ENCODE data around the gene CCDC122.

The CCDC122 gene

GRCh38 chr13:43797869-43798268 lies 81.7 kb downstream of the CCDC122 start:
- Mint-ChIP-seq H3K27me3 (ENCODE audit: low read depth, poor library complexity) (peaks cover 9% of the 10 kb centered on the region), H3K9me3 (peaks cover 3% of the 10 kb centered on the region), H3K36me3 (ENCODE audit: low read depth) (no peaks in the 10 kb centered on the region), H3K27ac (no peak overlapping the region), H3K4me1 (no peaks in the 10 kb centered on the region), H3K4me3 (no peak overlapping the region)
- no peak for DNase-seq
- TF ChIP-seq CTCF (IDR thresholded peaks at IDR 0.05), result no peak

- H3K9me3 Mint-ChIP-seq, result peaks cover 3% of the 10 kb centered on the region
- H3K27me3 Mint-ChIP-seq (ENCODE audit: low read depth, poor library complexity), result peaks cover 9% of the 10 kb centered on the region
- DNase-seq, result no peak
- H3K4me1 Mint-ChIP-seq, result no peaks in the 10 kb centered on the region
- no peak for TF ChIP-seq CTCF (IDR thresholded peaks at IDR 0.05)
- H3K36me3 Mint-ChIP-seq (ENCODE audit: low read depth), result no peaks in the 10 kb centered on the region
- no peak overlapping the region for H3K4me3 Mint-ChIP-seq
- no peak overlapping the region for H3K27ac Mint-ChIP-seq
Measured at GRCh38 chr13:43797159-43797558, 82.4 kb downstream of the CCDC122 start.

GRCh38 chr13:43794416-43794815 lies 85.1 kb downstream of the CCDC122 start:
- Mint-ChIP-seq H3K27ac (no peak overlapping the region), H3K9me3 (peaks cover 3% of the 10 kb centered on the region), H3K36me3 (ENCODE audit: low read depth) (no peaks in the 10 kb centered on the region), H3K27me3 (ENCODE audit: low read depth, poor library complexity) (peaks cover 10% of the 10 kb centered on the region), H3K4me1 (no peaks in the 10 kb centered on the region), H3K4me3 (no peak overlapping the region)
- no peak for TF ChIP-seq CTCF (IDR thresholded peaks at IDR 0.05)
- no peak for DNase-seq

- no peak for DNase-seq
- no peak overlapping the region for H3K4me3 Mint-ChIP-seq
- no peaks in the 10 kb centered on the region for H3K36me3 Mint-ChIP-seq (ENCODE audit: low read depth)
- no peak overlapping the region for H3K27ac Mint-ChIP-seq
- peaks cover 3% of the 10 kb centered on the region for H3K9me3 Mint-ChIP-seq
- peaks cover 29% of the 10 kb centered on the region for H3K27me3 Mint-ChIP-seq (ENCODE audit: low read depth, poor library complexity)
- no peak for TF ChIP-seq CTCF (IDR thresholded peaks at IDR 0.05)
- H3K4me1 Mint-ChIP-seq, result peaks cover 8% of the 10 kb centered on the region
Measured at GRCh38 chr13:43792076-43792881, 87.3 kb downstream of the CCDC122 start.

GRCh38 chr13:43787997-43788396 lies 91.5 kb downstream of the CCDC122 start:
- no peak overlapping the region for H3K27ac Mint-ChIP-seq
- no peaks in the 10 kb centered on the region for H3K36me3 Mint-ChIP-seq (ENCODE audit: low read depth)

More at GRCh38 chr13:43787997-43788396, 91.5 kb downstream of the CCDC122 start:
- TF ChIP-seq CTCF (IDR thresholded peaks at IDR 0.05), result no peak
- H3K9me3 Mint-ChIP-seq, result no peaks in the 10 kb centered on the region
- peaks cover 55% of the 10 kb centered on the region for H3K27me3 Mint-ChIP-seq (ENCODE audit: low read depth, poor library complexity)
- peaks cover 17% of the 10 kb centered on the region for H3K4me1 Mint-ChIP-seq
- peak overlapping the region; percentile 84 for H3K4me3 Mint-ChIP-seq
- no peak for DNase-seq
